GM12874 (cell line): Measurements from ENCODE around the gene KIF3B.

Source experiments
- TF ChIP-seq, protein P1 (sequence below): IDR thresholded peaks from 2 replicates; pipeline ENCODE4 v1.5.1; 2011; ENCODE audit warnings: low read depth, mild to moderate bottlenecking, control low read depth, low read length, moderate library complexity; ENCODE audit not compliant: insufficient read depth

KIF3B gene

DNA sequence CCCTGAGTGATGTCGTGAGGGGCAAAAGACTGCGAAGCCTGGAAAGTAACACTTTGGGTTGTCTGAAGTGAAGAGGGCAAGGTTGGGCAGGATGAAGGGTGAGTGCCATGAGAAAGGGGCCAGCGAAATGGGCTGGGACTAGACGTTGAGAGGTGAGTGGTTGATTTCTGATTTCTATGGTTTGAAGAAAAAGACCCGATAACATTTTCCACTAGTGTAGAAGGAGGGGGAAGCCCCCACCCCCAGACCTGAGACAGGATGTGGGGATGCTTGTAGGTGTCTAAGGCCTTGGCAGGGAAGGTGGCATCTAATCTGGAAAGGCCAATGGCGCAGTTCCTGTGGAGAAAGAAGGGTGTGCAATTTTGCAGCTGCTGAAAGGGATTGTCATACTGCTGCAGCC, 25.3 kb upstream of the KIF3B start:
- TF ChIP-seq, protein P1, sequence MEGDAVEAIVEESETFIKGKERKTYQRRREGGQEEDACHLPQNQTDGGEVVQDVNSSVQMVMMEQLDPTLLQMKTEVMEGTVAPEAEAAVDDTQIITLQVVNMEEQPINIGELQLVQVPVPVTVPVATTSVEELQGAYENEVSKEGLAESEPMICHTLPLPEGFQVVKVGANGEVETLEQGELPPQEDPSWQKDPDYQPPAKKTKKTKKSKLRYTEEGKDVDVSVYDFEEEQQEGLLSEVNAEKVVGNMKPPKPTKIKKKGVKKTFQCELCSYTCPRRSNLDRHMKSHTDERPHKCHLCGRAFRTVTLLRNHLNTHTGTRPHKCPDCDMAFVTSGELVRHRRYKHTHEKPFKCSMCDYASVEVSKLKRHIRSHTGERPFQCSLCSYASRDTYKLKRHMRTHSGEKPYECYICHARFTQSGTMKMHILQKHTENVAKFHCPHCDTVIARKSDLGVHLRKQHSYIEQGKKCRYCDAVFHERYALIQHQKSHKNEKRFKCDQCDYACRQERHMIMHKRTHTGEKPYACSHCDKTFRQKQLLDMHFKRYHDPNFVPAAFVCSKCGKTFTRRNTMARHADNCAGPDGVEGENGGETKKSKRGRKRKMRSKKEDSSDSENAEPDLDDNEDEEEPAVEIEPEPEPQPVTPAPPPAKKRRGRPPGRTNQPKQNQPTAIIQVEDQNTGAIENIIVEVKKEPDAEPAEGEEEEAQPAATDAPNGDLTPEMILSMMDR = no peak

DNA sequence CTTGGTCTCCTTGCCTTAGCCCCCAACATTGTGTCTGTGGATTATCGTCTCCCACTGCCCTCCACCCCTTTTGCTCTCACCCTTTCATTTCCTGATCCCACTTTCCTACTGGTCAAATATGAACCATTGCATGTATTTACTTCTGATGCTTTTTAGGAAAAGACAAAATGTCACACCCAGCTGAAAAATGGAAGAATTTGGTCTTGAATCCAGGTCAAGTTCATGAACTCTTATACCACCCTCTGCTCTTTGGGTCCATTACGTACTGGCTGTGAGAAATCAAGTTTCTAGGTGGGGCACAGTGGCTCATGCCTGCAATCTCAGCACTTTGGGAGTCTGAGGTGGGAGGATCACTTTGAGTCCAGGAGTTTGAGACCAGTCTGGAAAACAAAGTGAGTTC, 15.8 kb upstream of the KIF3B start:
- TF ChIP-seq, protein P1 = no peak

DNA sequence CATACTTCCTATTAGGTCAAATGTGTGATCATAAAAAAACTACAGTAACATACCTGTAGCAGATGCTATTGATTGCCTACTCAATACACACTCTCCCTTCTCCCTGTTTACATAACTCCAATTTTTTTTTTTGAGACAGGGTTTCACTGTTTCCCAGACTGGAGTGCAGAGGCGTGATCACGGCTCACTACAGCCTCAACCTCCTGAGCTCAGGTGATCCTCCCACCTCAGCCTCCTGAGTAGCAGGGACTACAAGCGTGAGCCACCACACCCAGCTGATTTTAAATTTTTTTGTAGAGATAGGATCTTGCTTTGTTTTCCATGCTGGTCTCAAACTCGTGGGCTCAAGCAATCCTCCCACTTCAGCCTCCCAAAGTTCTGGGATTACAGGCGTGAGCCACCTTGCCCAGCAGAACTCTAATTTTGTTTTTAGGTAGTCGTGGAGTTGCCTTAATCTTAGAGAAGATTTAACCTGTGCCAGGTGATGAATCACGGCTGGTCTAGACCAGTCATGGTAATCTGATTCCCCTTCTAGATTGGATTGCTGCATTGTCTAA, 14.0 kb upstream of the KIF3B start:
- TF ChIP-seq, protein P1 = no peak

DNA sequence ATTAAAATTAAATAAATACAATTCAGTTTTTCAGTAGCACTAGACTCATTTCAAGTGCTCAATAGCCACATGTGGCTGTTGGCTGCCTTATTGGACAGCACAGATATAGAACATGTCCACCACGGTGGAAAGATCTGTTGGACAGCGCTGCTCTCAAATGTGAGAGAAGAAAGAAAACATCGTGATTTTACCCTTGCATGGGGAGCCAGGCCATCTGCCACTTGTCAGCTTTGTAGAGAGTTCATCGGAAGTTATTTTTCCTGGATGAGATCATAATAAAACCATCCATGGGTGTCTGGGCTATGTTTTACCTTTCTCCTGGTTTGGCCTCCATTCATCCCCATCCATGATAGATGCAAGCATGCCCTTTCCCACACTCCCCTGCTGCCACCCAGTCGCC, 5.8 kb upstream of the KIF3B start:
- TF ChIP-seq, protein P1 = no peak

DNA sequence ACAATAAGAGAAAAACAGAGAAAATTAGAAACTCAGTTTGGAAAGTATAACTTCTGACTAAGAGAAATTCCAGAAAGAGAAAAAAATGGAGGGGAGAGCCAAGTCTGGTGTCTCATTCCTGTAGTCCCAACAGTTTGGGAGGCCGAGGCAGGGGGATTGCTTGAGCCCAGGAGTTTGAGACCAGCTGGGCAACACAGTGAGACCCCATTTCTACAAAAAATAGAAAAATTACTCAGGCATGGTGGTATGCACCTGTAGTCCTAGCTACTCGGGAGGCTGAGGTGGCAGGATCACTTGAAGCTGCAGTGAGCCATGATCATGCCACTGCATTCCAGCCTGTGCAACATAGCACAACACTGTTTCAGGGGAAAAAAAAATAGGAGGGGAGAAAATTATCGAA, 3.1 kb upstream of the KIF3B start:
- TF ChIP-seq, protein P1 = no peak

DNA sequence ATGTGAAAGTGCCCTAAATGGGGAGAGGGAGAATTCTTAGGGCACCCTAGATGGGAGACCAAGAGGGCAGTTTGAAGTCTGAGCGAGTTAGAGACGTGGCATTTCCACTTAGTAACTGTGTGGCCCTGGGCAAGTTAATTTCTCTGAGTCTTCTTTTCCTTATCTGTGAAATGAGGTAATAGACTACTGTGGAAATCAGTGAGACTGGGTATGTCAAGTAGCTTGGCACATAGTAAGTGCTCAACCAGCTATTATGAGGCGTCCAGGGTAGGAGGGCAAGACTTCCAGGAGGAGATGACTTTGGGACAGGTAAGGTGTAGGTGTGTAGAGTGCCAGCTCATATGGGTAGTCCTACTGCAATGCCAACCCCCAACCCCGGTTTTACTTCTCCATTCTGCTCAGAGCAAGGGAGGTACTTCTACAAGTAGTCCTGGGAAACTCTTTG, 770 bp downstream of the KIF3B start:
- TF ChIP-seq, protein P1 = no peak

DNA sequence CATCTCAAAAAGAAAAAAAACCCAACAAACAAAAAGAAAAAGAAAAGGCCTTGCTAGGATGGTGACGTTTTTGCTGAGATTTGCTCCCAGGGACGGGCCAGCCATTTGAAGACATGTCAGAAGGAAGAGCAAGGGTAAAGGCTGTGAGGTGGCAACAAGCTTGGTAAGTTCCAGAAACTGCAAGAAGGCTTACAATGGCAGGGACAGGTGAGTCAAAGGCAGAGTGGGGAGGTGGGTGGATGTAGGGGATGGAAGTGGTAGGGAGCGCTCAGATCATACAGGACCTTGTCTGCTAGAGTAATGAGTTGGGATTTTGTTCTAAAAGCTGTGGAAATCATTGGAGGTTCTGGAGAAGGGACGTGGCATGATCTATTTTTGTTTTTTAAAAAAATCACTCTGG, 4.3 kb downstream of the KIF3B start:
- TF ChIP-seq, protein P1 = no peak
